Tibial nerve (tissue), 4 donors: ENCODE results near the gene ING2.

Source experiments
- CTCF ChIP-seq, 5 experiments: fragments of 200-600 bp in 3 of 5; fragments of 450-650 bp in 2 of 5; sonication (generic) in 3 of 5; IDR thresholded peaks; one replicate each; pipeline ENCODE4 v1.5.1; 2016 to 2019; ENCODE audit warnings: antibody characterized with exemption in 5 of 5, mild to moderate bottlenecking in 3 of 5, moderate library complexity in 2 of 5
- EP300 ChIP-seq, 2 donors: sonication (generic); formaldehyde crosslinking; IDR thresholded peaks; one replicate each; pipeline ENCODE4 v1.6.1; 2017; ENCODE audit warnings: antibody characterized with exemption in 2 of 2, mild to moderate bottlenecking in 1 of 2
- POLR2A ChIP-seq, 2 donors: fragments of 450-650 bp; IDR thresholded peaks; one replicate each; pipeline ENCODE4 v1.6.1; 2017; ENCODE audit warnings: antibody characterized with exemption in 2 of 2, mild to moderate bottlenecking in 2 of 2, moderate library complexity in 2 of 2

- TF ChIP-seq CTCF (IDR thresholded peaks at IDR 0.05) (no peak), EP300 (IDR thresholded peaks at IDR 0.05) (no peak), POLR2A (IDR thresholded peaks at IDR 0.05) (no peak)
Measured at GRCh38 chr4:183499801-183500200, 5.1 kb upstream of the ING2 start.
